GM18517 (cell line): Measurements from ENCODE around the gene ZEB2.

ENCODE experiments used
- ATAC-seq: cut with Tn5 transposase; IDR thresholded peaks from one replicate; pipeline ENCODE4 v1.9.1; 2021; ENCODE audit warnings: mild to moderate bottlenecking, moderate library complexity; ENCODE audit not compliant: unreplicated experiment

The ZEB2 gene

GRCh38 chr2:144431392-144431783 lies 88.5 kb downstream of the ZEB2 start:
- ATAC-seq, result no peak

- peak; percentile 97 for ATAC-seq
Measured at GRCh38 chr2:144430722-144431391, 89.1 kb downstream of the ZEB2 start.

GRCh38 chr2:144429396-144430112 lies 90.4 kb downstream of the ZEB2 start:
- no peak for ATAC-seq

- ATAC-seq, result no peak
Measured at GRCh38 chr2:144426981-144427479, 92.9 kb downstream of the ZEB2 start.

- ATAC-seq, result no peak
Measured at GRCh38 chr2:144426355-144426754, 93.6 kb downstream of the ZEB2 start.

- ATAC-seq, result no peak
Measured at GRCh38 chr2:144424559-144425240, 95.2 kb downstream of the ZEB2 start.

- no peak for ATAC-seq
Measured at GRCh38 chr2:144421606-144422510, 98.1 kb downstream of the ZEB2 start.

GRCh38 chr2:144419218-144419617 lies 100.7 kb downstream of the ZEB2 start:
- no peak for ATAC-seq

GRCh38 chr2:144415386-144415785 lies 104.5 kb downstream of the ZEB2 start:
- no peak for ATAC-seq

- no peak for ATAC-seq
Measured at GRCh38 chr2:144414324-144414845, 105.5 kb downstream of the ZEB2 start.

GRCh38 chr2:144412709-144413108 lies 107.2 kb downstream of the ZEB2 start:
- no peak for ATAC-seq

- ATAC-seq, result no peak
Measured at GRCh38 chr2:144411473-144411872, 108.4 kb downstream of the ZEB2 start.

GRCh38 chr2:144409241-144409640 lies 110.7 kb downstream of the ZEB2 start:
- ATAC-seq, result no peak

GRCh38 chr2:144407262-144407661 lies 112.7 kb downstream of the ZEB2 start:
- ATAC-seq, result no peak

- ATAC-seq, result no peak
Measured at GRCh38 chr2:144405982-144406788, 113.7 kb downstream of the ZEB2 start.

- no peak for ATAC-seq
Measured at GRCh38 chr2:144405321-144405720, 114.6 kb downstream of the ZEB2 start.

- ATAC-seq, result no peak
Measured at GRCh38 chr2:144404586-144405314, 115.2 kb downstream of the ZEB2 start.

- no peak for ATAC-seq
Measured at GRCh38 chr2:144403933-144404332, 116.0 kb downstream of the ZEB2 start.

GRCh38 chr2:144402251-144402650 lies 117.7 kb downstream of the ZEB2 start:
- ATAC-seq, result no peak
